DLD1 (cell line): Measurements from ENCODE around the gene METTL24.

Source experiments
- in situ Hi-C: cut with HindIII; loops from 2 replicates; pipeline ENCODE4 v1.10.0; 2017; ENCODE audit warnings: low sequenced_read_pairs

METTL24 gene

DNA sequence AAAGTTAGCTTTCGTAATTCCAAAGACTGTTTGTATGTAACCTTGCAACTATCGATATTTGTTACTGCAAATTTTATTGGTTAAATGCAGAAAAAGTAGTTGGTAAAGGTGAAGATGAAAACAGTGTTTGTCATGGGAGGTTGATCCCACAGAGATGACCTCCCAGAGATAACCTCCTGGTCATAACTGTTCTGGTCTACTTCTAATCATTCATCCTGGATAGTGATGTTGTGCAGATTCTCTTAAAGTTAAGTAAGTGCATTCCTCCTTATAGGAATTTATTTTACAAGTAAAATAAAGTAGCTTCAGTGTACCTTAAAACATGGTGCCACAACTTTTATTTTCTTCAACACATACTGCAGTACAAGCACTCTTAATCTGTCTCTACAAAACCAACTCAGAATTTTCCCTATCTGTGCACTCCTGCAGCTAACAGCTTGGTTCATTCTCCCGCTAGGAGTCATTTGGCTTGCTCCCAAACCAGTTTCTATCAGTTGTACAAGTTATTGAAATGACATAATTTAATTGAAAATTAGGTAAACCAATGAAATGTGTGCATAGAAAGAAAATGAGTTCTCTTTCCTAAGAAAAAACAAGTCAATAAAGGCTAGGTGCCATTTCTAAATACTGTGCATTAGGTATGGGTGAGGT lies 19.2 kb downstream of the METTL24 start:
- in situ Hi-C loops: no loop called here

DNA sequence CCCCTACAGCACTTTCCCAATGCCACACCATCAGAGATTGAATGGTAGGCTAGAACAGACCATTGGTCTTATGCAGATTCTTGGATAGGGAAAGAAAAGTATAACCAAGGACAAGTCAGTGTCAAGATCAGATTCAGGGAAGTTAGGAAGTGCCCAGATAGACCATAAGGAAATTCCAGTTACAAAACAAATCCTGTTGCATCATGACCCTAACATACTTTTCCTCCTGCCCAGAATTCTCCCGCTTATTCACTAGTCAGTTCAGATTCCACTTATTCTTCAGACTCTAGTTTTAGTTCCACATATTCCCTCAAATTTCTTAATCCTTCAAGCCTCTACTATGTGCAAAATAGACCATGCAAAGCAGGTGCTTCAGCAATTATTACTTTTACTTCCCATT lies 20.7 kb downstream of the METTL24 start:
- in situ Hi-C loops: no loop called here

DNA sequence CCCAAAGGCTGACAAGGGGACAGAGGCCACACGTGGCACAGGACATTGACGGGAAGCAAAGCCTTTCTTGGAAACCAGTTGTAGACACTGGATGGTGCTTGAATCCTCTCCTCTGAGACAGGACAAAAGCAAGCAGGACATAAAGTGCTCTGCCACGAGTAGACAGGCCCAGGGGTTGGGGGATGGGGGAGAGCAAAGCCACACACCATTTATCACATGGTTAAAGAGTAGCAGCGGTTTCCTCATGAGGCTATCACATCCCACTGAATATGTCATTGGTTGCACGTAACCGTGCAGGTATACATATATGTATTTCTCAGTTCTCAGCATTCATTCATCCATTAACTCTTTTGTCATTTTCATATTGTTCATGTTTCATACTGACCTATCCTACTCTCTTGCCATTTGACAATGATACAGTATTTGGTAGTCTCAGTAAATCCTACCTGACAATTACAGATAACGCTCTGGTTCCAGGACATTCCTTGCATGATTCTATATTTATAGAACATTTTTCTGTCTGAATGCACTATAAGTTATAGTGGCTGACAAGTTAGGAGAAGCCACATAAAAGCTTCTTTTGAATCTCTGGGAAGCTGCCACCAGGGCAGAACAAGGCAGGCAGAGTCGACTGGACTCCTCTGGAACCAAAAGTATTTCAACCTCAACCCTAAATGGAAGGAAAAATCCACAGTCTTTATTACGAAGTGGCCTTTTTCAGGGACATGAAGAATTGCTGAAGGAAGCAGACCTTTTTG lies 23.5 kb downstream of the METTL24 start:
- in situ Hi-C loops: no loop called here

DNA sequence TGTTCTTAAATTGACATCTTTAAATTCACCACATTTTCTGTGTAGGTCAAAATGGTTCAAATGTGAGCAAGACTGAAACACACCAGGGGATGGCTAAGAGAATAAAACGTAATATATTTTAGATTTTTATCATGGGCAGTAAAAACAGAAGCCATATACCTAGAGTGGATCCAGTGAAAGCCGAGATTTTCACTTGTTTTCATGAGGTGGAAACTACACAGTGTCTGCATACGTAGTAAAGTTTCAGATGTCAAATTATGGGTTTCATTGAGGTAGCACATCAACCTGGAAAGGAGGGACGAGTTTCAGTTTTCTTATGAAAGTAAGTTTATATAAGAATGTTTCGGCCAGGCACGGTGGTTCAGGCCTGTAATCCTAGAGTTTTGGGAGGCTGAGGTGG lies 25.9 kb downstream of the METTL24 start:
- in situ Hi-C loops: no loop called here

GRCh38 chr6:110331816-110332215 lies 26.3 kb downstream of the METTL24 start:
- in situ Hi-C loops: no loop called here

- in situ Hi-C loops: no loop called here
These were observed 26.8 kb downstream of the METTL24 start for GRCh38 chr6:110331390-110331789.

GRCh38 chr6:110329714-110330436 lies 28.3 kb downstream of the METTL24 start:
- in situ Hi-C loops: no loop called here

- in situ Hi-C loops: no loop called here
These were observed 28.8 kb downstream of the METTL24 start for GRCh38 chr6:110329348-110329713.

GRCh38 chr6:110328259-110328658 lies 29.9 kb downstream of the METTL24 start:
- in situ Hi-C loops: no loop called here

DNA sequence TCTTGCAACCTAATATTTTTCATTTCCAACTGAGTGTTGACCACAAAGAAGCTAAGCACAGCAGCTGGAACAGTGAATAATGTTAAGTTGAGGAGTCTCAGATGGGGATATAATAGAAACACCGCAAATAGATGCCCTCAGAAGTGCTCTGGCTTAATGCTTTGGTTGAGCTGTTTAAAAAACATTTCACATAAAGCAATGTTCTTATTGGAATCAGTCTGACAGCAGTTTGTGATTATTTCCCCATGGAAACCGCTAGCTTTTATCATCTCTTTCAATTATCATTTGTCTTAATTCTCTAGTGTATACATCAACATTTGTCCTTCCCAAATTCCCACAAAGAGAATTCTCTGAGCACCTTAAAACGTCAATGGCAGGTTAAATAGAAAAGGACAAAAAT lies 30.8 kb downstream of the METTL24 start:
- in situ Hi-C loops: no loop called here

GRCh38 chr6:110326609-110327008 lies 31.5 kb downstream of the METTL24 start:
- in situ Hi-C loops: no loop called here

- in situ Hi-C loops: no loop called here
These were observed 32.1 kb downstream of the METTL24 start for GRCh38 chr6:110326057-110326456.

DNA sequence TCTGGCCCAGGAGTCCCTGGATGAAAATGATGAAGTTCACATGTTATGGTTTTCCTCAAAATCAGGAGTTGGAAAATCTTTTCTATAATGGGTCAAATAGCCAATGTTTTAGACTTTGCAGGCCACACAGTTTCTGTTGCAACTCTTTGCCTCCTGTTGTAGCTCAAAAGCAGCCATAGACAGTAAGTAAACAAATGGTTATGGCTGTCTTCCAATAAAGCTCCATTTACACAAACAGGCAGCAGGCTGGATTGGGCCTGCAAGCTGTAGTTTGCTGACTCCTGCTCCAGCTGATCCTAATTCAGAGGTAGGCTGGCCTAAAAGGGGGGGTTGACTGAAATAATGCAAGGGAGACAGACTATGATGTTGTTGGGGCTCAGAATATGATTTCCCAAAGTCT lies 33.0 kb downstream of the METTL24 start:
- in situ Hi-C loops: no loop called here

- in situ Hi-C loops: no loop called here
These were observed 33.6 kb downstream of the METTL24 start for GRCh38 chr6:110324548-110324947.

DNA sequence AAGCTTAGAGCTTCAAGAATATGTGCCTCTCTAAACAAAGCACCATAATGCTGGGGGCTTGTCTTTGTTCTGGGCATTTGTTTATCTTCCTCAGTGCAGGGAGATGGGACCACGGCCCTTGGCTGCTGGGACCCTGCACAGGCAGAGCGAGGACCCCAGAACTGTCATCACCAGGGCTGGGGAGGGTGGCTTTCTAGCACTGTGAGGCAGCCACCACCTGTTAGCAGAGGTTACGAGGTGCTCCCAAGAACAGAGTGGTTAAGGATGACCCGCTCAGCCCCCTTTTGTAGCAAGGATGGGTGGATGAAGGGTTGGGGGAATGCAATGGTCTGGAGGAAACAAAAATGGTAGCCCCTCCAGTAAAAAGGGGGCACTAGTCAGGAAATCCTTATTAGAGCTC lies 34.9 kb downstream of the METTL24 start:
- in situ Hi-C loops: no loop called here

DNA sequence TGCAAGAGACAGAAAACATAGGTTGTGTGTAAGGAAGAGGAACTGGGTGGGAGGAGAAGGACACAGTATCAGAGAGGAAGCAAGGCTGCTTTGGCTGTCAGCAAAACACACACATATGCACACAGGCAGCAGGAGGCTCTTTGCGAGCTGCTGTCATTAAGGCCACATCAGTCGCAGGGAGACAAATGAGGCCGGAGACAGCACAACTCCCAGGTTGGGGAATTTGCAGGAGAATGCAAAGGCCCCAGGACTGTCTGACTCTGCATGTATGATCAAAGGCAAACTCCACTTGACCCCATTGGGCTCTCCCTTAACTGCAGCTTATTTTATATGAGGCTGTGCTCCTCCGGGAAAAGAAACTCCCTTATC lies 35.3 kb downstream of the METTL24 start:
- in situ Hi-C loops: no loop called here

DNA sequence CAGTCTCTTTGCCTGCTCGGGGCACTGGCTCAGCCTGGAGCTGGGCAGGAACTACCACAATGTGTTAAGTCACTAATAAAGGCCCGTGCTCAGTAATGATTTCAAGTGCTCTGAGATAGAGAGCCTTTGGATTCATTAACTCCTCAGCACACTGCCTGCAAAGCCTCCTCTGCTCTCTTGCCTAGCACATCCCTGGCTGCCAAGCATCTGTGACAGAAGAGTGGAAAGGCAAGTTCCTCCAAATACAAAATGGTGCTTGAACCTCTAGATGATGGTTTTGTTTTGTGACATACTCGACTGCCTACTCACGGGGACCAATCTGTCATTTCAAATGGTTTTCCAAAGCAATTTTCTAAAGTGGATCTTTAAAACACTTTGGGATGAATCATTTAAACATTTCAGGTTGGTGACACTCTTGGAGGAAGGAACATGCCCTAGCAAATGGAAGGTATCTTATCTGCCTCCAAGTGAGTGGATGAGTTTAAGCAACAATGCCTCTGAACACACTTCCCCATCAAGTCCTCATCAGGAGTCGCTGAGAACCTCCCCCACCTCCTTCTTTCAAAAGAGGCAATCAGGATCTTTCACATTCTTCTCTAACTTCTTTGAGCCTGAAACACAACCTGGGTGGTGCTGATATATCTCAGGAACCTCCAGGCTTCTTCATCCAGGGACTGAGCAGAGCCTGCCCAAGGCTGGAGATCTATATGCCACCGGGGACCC lies 35.8 kb downstream of the METTL24 start:
- in situ Hi-C loops: no loop called here

- in situ Hi-C loops: no loop called here
These were observed 37.8 kb downstream of the METTL24 start for GRCh38 chr6:110320307-110320706.

GRCh38 chr6:110319843-110320242 lies 38.3 kb downstream of the METTL24 start:
- in situ Hi-C loops: no loop called here

DNA sequence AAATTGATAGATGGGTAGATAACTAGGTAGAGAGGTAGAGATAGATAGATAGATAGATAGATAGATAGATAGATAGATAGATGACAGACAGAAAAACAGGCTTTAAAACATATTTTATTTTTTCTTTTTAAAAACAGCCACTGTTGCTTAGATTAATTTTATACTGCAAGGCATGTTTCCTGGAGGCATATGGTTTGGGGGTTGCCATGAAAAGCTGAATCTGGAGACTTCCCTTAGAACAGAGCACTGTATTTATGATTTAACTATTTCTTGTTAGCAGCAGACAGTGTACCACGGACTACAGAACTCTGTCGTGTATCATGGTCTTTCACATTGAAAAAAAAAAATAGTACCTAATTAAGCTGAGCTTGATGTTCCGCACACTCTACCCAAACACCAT lies 38.8 kb downstream of the METTL24 start:
- in situ Hi-C loops: no loop called here

GRCh38 chr6:110318971-110319370 lies 39.2 kb downstream of the METTL24 start:
- in situ Hi-C loops: no loop called here
